HepG2 (cell line): ENCODE results near the gene C9orf50. TPM values are rescaled to one million over a fixed set of nuclear protein-coding genes. Genes with fewer than 3 reads are reported as not detected.
A peak's percentile ranks its signal among the peaks of the same experiment; 100 is the strongest.

ENCODE experiments used
- CBX5 ChIP-seq: sonication (generic); formaldehyde crosslinking; IDR thresholded peaks from 2 replicates; pipeline ENCODE4 v1.4.0; 2020; ENCODE audit warnings: missing genetic modification reagents, borderline replicate concordance
- CENPT ChIP-seq: sonication (generic); formaldehyde crosslinking; IDR thresholded peaks from 2 replicates; pipeline ENCODE4 v1.8.0; 2022; ENCODE audit warnings: low read depth, mild to moderate bottlenecking, moderate library complexity, missing genetic modification reagents
- EEA1 ChIP-seq: sonication (generic); formaldehyde crosslinking; IDR thresholded peaks from 2 replicates; pipeline ENCODE4 v1.5.1; 2020; ENCODE audit warnings: mild to moderate bottlenecking, missing genetic modification reagents, borderline replicate concordance
- RBFOX2 ChIP-seq: fragments of 200-400 bp; formaldehyde crosslinking; IDR thresholded peaks from 2 replicates; pipeline ENCODE4 v1.6.1; 2017; ENCODE audit warnings: low read depth, mild to moderate bottlenecking, low read length
- RBM39 ChIP-seq: fragments of 200-400 bp; formaldehyde crosslinking; IDR thresholded peaks from one replicate; pipeline ENCODE4 v1.6.1; 2018; ENCODE audit warnings: antibody characterized with exemption, mild to moderate bottlenecking, low read depth, low read length; ENCODE audit not compliant: poor library complexity, severe bottlenecking
- TSC22D2 ChIP-seq: sonication (generic); formaldehyde crosslinking; IDR thresholded peaks from 2 replicates; pipeline ENCODE4 v1.5.1; 2020; ENCODE audit warnings: missing genetic modification reagents, mild to moderate bottlenecking, borderline replicate concordance
- ZBTB8A ChIP-seq: sonication (generic); formaldehyde crosslinking; IDR thresholded peaks from 2 replicates; pipeline ENCODE4 v1.4.0; 2020; ENCODE audit warnings: mild to moderate bottlenecking, low read depth, missing genetic modification reagents, borderline replicate concordance
- ZNF18 ChIP-seq: sonication (generic); formaldehyde crosslinking; IDR thresholded peaks from 2 replicates; pipeline ENCODE4 v1.8.0; 2022; ENCODE audit warnings: mild to moderate bottlenecking, missing genetic modification reagents; ENCODE audit not compliant: insufficient replicate concordance
- ZNF180 ChIP-seq: sonication (generic); formaldehyde crosslinking; IDR thresholded peaks from 2 replicates; pipeline ENCODE4 v1.4.0; 2020; ENCODE audit warnings: low read depth, missing genetic modification reagents, borderline replicate concordance
- ZNF431 ChIP-seq: sonication (generic); formaldehyde crosslinking; IDR thresholded peaks from 2 replicates; pipeline ENCODE4 v1.9.0; 2022; ENCODE audit warnings: missing genetic modification reagents, low read depth, mild to moderate bottlenecking, borderline replicate concordance
- ZNF484 ChIP-seq: sonication (generic); formaldehyde crosslinking; IDR thresholded peaks from 2 replicates; pipeline ENCODE4 v1.5.1; 2020; ENCODE audit warnings: mild to moderate bottlenecking, low read depth, missing genetic modification reagents, borderline replicate concordance
- ZNF773 ChIP-seq: sonication (generic); formaldehyde crosslinking; IDR thresholded peaks from 2 replicates; pipeline ENCODE4 v1.4.0; 2020; ENCODE audit warnings: missing genetic modification reagents, borderline replicate concordance
- ZSCAN22 ChIP-seq: sonication (generic); formaldehyde crosslinking; IDR thresholded peaks from 2 replicates; pipeline ENCODE4 v1.4.0; 2020; ENCODE audit warnings: mild to moderate bottlenecking, missing genetic modification reagents
- polyA plus RNA-seq, 8 experiments: library from polyadenylated mRNA; depleted of rRNA in 3 of 8; stranded (reverse) in 7 of 8; unstranded in 1 of 8; fragments of >200 nt; fragmentation: Illumina TruSeq in 4 of 8; extraction: Trizol in 4 of 8; gene quantifications; 2 replicates each; pipeline versions ENCODE4 v1.2.1 to v1.2.3, GENCODE V29; 2011 to 2016; ENCODE audit warnings: low read depth in 4 of 8, missing spikeins in 1 of 8, mixed read lengths in 1 of 8; ENCODE audit not compliant: insufficient read depth in 1 of 8
- total RNA-seq, 5 experiments: library from RNA; depleted of rRNA; stranded (reverse); fragments of >200 nt; fragmentation: Illumina TruSeq; extraction: Trizol; gene quantifications; 2 replicates each; pipeline ENCODE4 v1.2.3, GENCODE V29; 2016; ENCODE audit warnings: low read depth in 1 of 5
- TF ChIP-seq, protein P1 (sequence below): IDR thresholded peaks from 2 replicates; pipeline ENCODE4 v1.6.1; 2016; ENCODE audit warnings: mild to moderate bottlenecking, missing biosample characterization, missing genetic modification reagents
- TF ChIP-seq, protein P2 (sequence below): sonication (generic); formaldehyde crosslinking; IDR thresholded peaks from 2 replicates; pipeline ENCODE4 v1.4.0; 2020; ENCODE audit warnings: missing genetic modification reagents
- TF ChIP-seq, protein P3 (sequence below): sonication (generic); formaldehyde crosslinking; IDR thresholded peaks from 2 replicates; pipeline ENCODE4 v1.4.0; 2020; ENCODE audit warnings: low read depth, mild to moderate bottlenecking, missing genetic modification reagents
- TF ChIP-seq, protein P4 (sequence below): sonication (generic); formaldehyde crosslinking; IDR thresholded peaks from 2 replicates; pipeline ENCODE4 v1.9.0; 2021; ENCODE audit warnings: mild to moderate bottlenecking, missing genetic modification reagents

The C9orf50 gene
- total and polyA plus RNA-seq, 2 of the 13 experiments (the other 11 are each of a cell fraction or from before 2014, with no cell fraction given): not detected

DNA sequence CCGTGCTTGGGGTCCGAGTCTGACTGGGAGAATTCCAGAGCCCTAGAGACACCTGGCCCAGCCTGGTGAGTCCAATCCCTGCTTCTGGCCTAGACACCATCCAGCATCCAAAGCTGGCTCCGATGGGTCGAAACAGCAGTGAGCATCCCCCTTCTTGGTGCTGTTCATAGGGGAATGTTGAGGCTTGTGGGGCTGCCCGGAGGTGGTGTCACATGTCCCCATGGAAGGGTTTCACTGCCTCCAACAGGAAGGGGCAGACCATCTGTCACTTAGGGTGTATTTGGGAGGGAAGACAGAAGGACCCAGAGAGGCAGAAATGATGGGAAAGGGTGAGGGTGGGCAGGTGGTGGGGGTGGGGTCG, 13.9 kb downstream of the C9orf50 start (continued):
- TF ChIP-seq, protein P1, sequence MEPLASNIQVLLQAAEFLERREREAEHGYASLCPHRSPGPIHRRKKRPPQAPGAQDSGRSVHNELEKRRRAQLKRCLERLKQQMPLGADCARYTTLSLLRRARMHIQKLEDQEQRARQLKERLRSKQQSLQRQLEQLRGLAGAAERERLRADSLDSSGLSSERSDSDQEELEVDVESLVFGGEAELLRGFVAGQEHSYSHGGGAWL (CRISPR knock-in tag): no peak
- TF ChIP-seq RBFOX2: 0 out of 2 replicates have a peak, but pooled peaks have one; percentile 37
- no peak for TF ChIP-seq RBM39
- TF ChIP-seq ZBTB8A (CRISPR knock-in tag): peak; percentile 82; the same call in 1 of the 2 replicates
- 0 out of 2 replicates have a peak, but pooled peaks have one; percentile 26 for TF ChIP-seq CENPT (CRISPR knock-in tag)
- TF ChIP-seq EEA1 (CRISPR knock-in tag): no peak
- no peak for TF ChIP-seq ZNF18 (CRISPR knock-in tag)
- TF ChIP-seq CBX5 (CRISPR knock-in tag): no peak
- 0 out of 2 replicates have a peak, but pooled peaks have one; percentile 35 for TF ChIP-seq ZNF484 (CRISPR knock-in tag)
- TF ChIP-seq, protein P2, sequence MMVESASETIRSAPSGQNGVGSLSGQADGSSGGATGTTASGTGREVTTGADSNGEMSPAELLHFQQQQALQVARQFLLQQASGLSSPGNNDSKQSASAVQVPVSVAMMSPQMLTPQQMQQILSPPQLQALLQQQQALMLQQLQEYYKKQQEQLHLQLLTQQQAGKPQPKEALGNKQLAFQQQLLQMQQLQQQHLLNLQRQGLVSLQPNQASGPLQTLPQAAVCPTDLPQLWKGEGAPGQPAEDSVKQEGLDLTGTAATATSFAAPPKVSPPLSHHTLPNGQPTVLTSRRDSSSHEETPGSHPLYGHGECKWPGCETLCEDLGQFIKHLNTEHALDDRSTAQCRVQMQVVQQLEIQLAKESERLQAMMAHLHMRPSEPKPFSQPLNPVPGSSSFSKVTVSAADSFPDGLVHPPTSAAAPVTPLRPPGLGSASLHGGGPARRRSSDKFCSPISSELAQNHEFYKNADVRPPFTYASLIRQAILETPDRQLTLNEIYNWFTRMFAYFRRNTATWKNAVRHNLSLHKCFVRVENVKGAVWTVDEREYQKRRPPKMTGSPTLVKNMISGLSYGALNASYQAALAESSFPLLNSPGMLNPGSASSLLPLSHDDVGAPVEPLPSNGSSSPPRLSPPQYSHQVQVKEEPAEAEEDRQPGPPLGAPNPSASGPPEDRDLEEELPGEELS: no peak
- TF ChIP-seq, protein P3, sequence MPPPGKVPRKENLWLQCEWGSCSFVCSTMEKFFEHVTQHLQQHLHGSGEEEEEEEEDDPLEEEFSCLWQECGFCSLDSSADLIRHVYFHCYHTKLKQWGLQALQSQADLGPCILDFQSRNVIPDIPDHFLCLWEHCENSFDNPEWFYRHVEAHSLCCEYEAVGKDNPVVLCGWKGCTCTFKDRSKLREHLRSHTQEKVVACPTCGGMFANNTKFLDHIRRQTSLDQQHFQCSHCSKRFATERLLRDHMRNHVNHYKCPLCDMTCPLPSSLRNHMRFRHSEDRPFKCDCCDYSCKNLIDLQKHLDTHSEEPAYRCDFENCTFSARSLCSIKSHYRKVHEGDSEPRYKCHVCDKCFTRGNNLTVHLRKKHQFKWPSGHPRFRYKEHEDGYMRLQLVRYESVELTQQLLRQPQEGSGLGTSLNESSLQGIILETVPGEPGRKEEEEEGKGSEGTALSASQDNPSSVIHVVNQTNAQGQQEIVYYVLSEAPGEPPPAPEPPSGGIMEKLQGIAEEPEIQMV (CRISPR knock-in tag): no peak
- no peak for TF ChIP-seq ZNF431 (CRISPR knock-in tag)
- TF ChIP-seq TSC22D2 (CRISPR knock-in tag): no peak
- no peak for TF ChIP-seq ZNF773 (CRISPR knock-in tag)
- TF ChIP-seq ZNF180: no peak
- TF ChIP-seq ZSCAN22 (CRISPR knock-in tag): no peak
- TF ChIP-seq, protein P4, sequence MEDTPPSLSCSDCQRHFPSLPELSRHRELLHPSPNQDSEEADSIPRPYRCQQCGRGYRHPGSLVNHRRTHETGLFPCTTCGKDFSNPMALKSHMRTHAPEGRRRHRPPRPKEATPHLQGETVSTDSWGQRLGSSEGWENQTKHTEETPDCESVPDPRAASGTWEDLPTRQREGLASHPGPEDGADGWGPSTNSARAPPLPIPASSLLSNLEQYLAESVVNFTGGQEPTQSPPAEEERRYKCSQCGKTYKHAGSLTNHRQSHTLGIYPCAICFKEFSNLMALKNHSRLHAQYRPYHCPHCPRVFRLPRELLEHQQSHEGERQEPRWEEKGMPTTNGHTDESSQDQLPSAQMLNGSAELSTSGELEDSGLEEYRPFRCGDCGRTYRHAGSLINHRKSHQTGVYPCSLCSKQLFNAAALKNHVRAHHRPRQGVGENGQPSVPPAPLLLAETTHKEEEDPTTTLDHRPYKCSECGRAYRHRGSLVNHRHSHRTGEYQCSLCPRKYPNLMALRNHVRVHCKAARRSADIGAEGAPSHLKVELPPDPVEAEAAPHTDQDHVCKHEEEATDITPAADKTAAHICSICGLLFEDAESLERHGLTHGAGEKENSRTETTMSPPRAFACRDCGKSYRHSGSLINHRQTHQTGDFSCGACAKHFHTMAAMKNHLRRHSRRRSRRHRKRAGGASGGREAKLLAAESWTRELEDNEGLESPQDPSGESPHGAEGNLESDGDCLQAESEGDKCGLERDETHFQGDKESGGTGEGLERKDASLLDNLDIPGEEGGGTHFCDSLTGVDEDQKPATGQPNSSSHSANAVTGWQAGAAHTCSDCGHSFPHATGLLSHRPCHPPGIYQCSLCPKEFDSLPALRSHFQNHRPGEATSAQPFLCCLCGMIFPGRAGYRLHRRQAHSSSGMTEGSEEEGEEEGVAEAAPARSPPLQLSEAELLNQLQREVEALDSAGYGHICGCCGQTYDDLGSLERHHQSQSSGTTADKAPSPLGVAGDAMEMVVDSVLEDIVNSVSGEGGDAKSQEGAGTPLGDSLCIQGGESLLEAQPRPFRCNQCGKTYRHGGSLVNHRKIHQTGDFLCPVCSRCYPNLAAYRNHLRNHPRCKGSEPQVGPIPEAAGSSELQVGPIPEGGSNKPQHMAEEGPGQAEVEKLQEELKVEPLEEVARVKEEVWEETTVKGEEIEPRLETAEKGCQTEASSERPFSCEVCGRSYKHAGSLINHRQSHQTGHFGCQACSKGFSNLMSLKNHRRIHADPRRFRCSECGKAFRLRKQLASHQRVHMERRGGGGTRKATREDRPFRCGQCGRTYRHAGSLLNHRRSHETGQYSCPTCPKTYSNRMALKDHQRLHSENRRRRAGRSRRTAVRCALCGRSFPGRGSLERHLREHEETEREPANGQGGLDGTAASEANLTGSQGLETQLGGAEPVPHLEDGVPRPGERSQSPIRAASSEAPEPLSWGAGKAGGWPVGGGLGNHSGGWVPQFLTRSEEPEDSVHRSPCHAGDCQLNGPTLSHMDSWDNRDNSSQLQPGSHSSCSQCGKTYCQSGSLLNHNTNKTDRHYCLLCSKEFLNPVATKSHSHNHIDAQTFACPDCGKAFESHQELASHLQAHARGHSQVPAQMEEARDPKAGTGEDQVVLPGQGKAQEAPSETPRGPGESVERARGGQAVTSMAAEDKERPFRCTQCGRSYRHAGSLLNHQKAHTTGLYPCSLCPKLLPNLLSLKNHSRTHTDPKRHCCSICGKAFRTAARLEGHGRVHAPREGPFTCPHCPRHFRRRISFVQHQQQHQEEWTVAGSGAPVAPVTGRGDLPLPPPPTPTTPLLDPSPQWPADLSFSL (CRISPR knock-in tag): no peak
